Mammary epithelial cell (primary cell): ENCODE measurements around the gene PROX1.

Source experiments
- EZH2 ChIP-seq: IDR thresholded peaks from 2 replicates; pipeline ENCODE4 v1.6.1; 2012; ENCODE audit warnings: low read length, inconsistent platforms, borderline replicate concordance
- TF ChIP-seq, protein P1 (sequence below), 2 donors: IDR thresholded peaks in 1 of 2; conservative IDR thresholded peaks in 1 of 2; 2 replicates each; pipeline ENCODE4 v1.5.1; 2011 to 2012; ENCODE audit warnings: inconsistent platforms in 2 of 2, low read length in 2 of 2, mild to moderate bottlenecking in 2 of 2, control low read depth in 1 of 2, low read depth in 1 of 2; ENCODE audit not compliant: insufficient read depth in 1 of 2; ENCODE audit errors: extremely low read depth in 1 of 2

DNA sequence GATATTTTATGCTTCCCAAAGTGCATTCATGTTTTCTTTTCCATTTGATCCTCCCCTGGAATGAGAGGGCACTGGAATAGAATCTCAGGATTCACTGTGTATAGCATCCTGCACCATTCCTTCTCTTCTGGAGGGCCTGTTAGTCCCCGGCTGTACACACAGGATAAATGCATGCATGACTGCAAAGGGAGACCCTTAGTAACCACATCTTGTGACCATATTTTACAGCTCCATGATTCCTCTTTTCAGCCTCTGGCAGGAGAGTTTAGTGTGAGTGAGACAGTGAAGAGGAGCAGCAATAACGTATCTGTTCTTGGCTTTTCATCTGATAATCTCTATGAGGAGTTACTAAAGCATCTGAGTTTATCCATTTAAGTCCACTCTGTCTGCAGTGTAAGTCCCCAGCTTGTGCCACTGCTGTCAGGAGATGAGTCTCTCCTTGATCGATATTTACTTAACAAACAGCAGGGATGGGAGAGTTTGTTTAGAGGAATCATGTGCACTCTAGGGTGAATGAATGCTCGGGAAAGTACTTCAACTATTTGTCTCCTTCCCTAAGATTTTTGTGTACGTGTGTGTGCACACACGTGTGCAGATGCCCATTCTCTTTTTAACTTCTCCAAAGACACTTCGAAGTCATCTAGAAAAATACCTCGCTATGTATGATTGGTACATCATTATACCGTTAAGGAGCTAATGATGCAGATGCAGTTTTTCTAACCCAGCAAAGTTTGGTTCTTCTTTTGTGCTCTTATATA, 41.1 kb downstream of the PROX1 start:
- no peak for TF ChIP-seq EZH2
- TF ChIP-seq, protein P1, sequence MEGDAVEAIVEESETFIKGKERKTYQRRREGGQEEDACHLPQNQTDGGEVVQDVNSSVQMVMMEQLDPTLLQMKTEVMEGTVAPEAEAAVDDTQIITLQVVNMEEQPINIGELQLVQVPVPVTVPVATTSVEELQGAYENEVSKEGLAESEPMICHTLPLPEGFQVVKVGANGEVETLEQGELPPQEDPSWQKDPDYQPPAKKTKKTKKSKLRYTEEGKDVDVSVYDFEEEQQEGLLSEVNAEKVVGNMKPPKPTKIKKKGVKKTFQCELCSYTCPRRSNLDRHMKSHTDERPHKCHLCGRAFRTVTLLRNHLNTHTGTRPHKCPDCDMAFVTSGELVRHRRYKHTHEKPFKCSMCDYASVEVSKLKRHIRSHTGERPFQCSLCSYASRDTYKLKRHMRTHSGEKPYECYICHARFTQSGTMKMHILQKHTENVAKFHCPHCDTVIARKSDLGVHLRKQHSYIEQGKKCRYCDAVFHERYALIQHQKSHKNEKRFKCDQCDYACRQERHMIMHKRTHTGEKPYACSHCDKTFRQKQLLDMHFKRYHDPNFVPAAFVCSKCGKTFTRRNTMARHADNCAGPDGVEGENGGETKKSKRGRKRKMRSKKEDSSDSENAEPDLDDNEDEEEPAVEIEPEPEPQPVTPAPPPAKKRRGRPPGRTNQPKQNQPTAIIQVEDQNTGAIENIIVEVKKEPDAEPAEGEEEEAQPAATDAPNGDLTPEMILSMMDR (conservative IDR thresholded peaks at IDR 0.05 in 1 of 2, IDR thresholded peaks at IDR 0.05 in 1 of 2; ENCODE audit: extremely low read depth in 1 of 2, insufficient read depth in 1 of 2, low read depth in 1 of 2, low read length in 2 of 2), result no peak
